Neuronal stem cell (in vitro differentiated cells): ENCODE measurements around the gene SAP30BP.
A peak's percentile ranks its signal among the peaks of the same experiment; 100 is the strongest.

ENCODE experiments used
- DNase-seq: peaks from one replicate; pipeline ENCODE4 v3.0.0-alpha.2; 2013; ENCODE audit warnings: low spot score
- H2AFZ ChIP-seq: one replicate; pipeline ENCODE4 v1.6.1; 2013; ENCODE audit warnings: mild to moderate bottlenecking, low read length, inconsistent platforms
- H2AK5ac ChIP-seq: 2 replicates; pipeline ENCODE4 v1.6.1; 2013; ENCODE audit warnings: low read depth, mild to moderate bottlenecking, inconsistent platforms, low read length, moderate library complexity, mixed read lengths
- H2BK120ac ChIP-seq: 2 replicates; pipeline ENCODE4 v1.6.1; 2013; ENCODE audit warnings: low read depth, mild to moderate bottlenecking, inconsistent platforms, low read length, moderate library complexity, mixed read lengths
- H2BK12ac ChIP-seq: one replicate; pipeline ENCODE4 v1.6.1; 2013; ENCODE audit warnings: low read length, inconsistent platforms
- H2BK15ac ChIP-seq: 2 replicates; pipeline ENCODE4 v1.6.1; 2013; ENCODE audit warnings: mild to moderate bottlenecking, low read length, inconsistent platforms, mixed read lengths
- H2BK5ac ChIP-seq: one replicate; pipeline ENCODE4 v1.6.1; 2013; ENCODE audit warnings: inconsistent platforms, mild to moderate bottlenecking, low read length, moderate library complexity
- H3K14ac ChIP-seq: one replicate; pipeline ENCODE4 v1.6.1; 2013; ENCODE audit warnings: low read length, inconsistent platforms
- H3K18ac ChIP-seq: 2 replicates; pipeline ENCODE4 v1.6.1; 2013; ENCODE audit warnings: low read length, inconsistent platforms
- H3K23ac ChIP-seq: 2 replicates; pipeline ENCODE4 v1.6.1; 2013; ENCODE audit warnings: low read depth, mild to moderate bottlenecking, mixed read lengths, low read length, inconsistent platforms; ENCODE audit not compliant: poor library complexity
- H3K27ac ChIP-seq: replicated peaks from 3 replicates; pipeline ENCODE4 v1.5.1; 2013; ENCODE audit warnings: low read length, inconsistent platforms
- H3K27me3 ChIP-seq, 3 experiments: 2 replicates each; pipeline ENCODE4 v1.6.1; 2013; ENCODE audit warnings: low read length in 3 of 3, mild to moderate bottlenecking in 2 of 3, inconsistent platforms in 1 of 3, low read depth in 1 of 3, mixed read lengths in 1 of 3, moderate library complexity in 1 of 3; ENCODE audit not compliant: control insufficient read depth in 3 of 3, insufficient read depth in 3 of 3
- H3K36me3 ChIP-seq, 2 donors: replicated peaks in 1 of 2; 2 replicates each; pipeline ENCODE4 v1.6.1; 2013; ENCODE audit warnings: low read length in 2 of 2; ENCODE audit not compliant: control insufficient read depth in 2 of 2, insufficient read depth in 2 of 2
- H3K4ac ChIP-seq: 2 replicates; pipeline ENCODE4 v1.6.1; 2013; ENCODE audit warnings: inconsistent platforms, mild to moderate bottlenecking, low read length, moderate library complexity
- H3K4me1 ChIP-seq, 2 donors: 1 replicate in 1 of 2; 2 replicates in 1 of 2; pipeline ENCODE4 v1.6.1; 2013; ENCODE audit warnings: low read length in 2 of 2, low read depth in 1 of 2; ENCODE audit not compliant: control insufficient read depth in 2 of 2, insufficient read depth in 1 of 2
- H3K4me2 ChIP-seq: one replicate; pipeline ENCODE4 v1.6.1; 2013; ENCODE audit warnings: mild to moderate bottlenecking, low read length, inconsistent platforms; ENCODE audit not compliant: insufficient read depth, poor library complexity, severe bottlenecking
- H3K4me3 ChIP-seq, 2 donors: 2 replicates each; pipeline ENCODE4 v1.5.1; 2013; ENCODE audit warnings: low read length in 2 of 2, mild to moderate bottlenecking in 2 of 2, inconsistent platforms in 1 of 2, moderate library complexity in 1 of 2
- H3K79me1 ChIP-seq: one replicate; pipeline ENCODE4 v1.6.1; 2013; ENCODE audit warnings: low read depth, mild to moderate bottlenecking, inconsistent platforms, low read length, moderate library complexity
- H3K9ac ChIP-seq: one replicate; pipeline ENCODE4 v1.6.1; 2013; ENCODE audit warnings: mild to moderate bottlenecking, low read depth, low read length, inconsistent platforms; ENCODE audit not compliant: poor library complexity
- H3K9me3 ChIP-seq, 2 donors: replicated peaks in 1 of 2; 2 replicates each; pipeline versions ENCODE3 to v1.6.1; 2013; ENCODE audit warnings: low read length in 2 of 2, mild to moderate bottlenecking in 2 of 2, inconsistent platforms in 1 of 2, low read depth in 1 of 2, mixed read lengths in 1 of 2, moderate library complexity in 1 of 2; ENCODE audit not compliant: control insufficient read depth in 2 of 2, insufficient read depth in 1 of 2
- H4K8ac ChIP-seq: one replicate; pipeline ENCODE4 v1.6.1; 2013; ENCODE audit warnings: low read depth, mild to moderate bottlenecking, inconsistent platforms, low read length, moderate library complexity
- H4K91ac ChIP-seq: one replicate; pipeline ENCODE4 v1.6.1; 2013; ENCODE audit warnings: low read length, low read depth, mild to moderate bottlenecking, inconsistent platforms; ENCODE audit not compliant: poor library complexity
- whole genome bisulfite sequencing, 2 donors: extraction: QIAGEN DNeasy Blood & Tissue Kit; methylation state at CpG; one replicate each; pipeline ENCODE4 v1.1.7; 2013; ENCODE audit warnings: missing lambda C conversion rate in 2 of 2, mixed read lengths in 1 of 2; ENCODE audit not compliant: insufficient read length in 2 of 2, insufficient replicate concordance in 1 of 2; ENCODE audit errors: extremely low coverage in 2 of 2; 5-methylcytosine and 5-hydroxymethylcytosine counted together

The SAP30BP gene

GRCh38 chr17:75621489-75621888 lies 45.6 kb upstream of the SAP30BP start:
- no peak overlapping the region for H3K14ac ChIP-seq
- H3K18ac ChIP-seq: no peak overlapping the region
- no peak overlapping the region for H2BK15ac ChIP-seq
- no peak overlapping the region for H3K23ac ChIP-seq
- no peak overlapping the region for H3K4me3 ChIP-seq
- H2BK5ac ChIP-seq: no peak overlapping the region
- no peak overlapping the region for H2BK12ac ChIP-seq
- H3K79me1 ChIP-seq: peaks cover 2% of the 10 kb centered on the region
- H3K9ac ChIP-seq: no peak overlapping the region
- peak overlapping the region; percentile 82 for H2AK5ac ChIP-seq
- H3K9me3 ChIP-seq: no peaks in the 10 kb centered on the region
- H3K4me1 ChIP-seq: peaks cover 6 to 8% of the 10 kb centered on the region in 2 donors
- peaks cover 0 to 3% (median 0%) of the 10 kb centered on the region in 3 experiments for H3K27me3 ChIP-seq
- DNase-seq: no peak
- no peak overlapping the region for H4K91ac ChIP-seq
- H2AFZ ChIP-seq: no peak overlapping the region
- H3K27ac ChIP-seq: no peak overlapping the region
- WGBS, 2 donors: no CpG with 5 or more reads among the region's 4 CpGs
- no peak overlapping the region for H3K4me2 ChIP-seq
- H4K8ac ChIP-seq: peak overlapping the region; percentile 78
- H3K4ac ChIP-seq: no peak overlapping the region
- H3K36me3 ChIP-seq: peaks cover 0 to 3% of the 10 kb centered on the region in 2 donors
- H2BK120ac ChIP-seq: no peak overlapping the region

GRCh38 chr17:75622076-75622475 lies 45.1 kb upstream of the SAP30BP start:
- no peak overlapping the region for H2AK5ac ChIP-seq
- H3K14ac ChIP-seq: no peak overlapping the region
- no peak overlapping the region for H2BK5ac ChIP-seq
- no peak overlapping the region for H3K4me3 ChIP-seq
- peaks cover 0 to 3% (median 0%) of the 10 kb centered on the region in 3 experiments for H3K27me3 ChIP-seq
- H3K18ac ChIP-seq: peak overlapping the region; percentile 40
- H3K4ac ChIP-seq: no peak overlapping the region
- peaks cover 0 to 5% of the 10 kb centered on the region in 2 donors for H3K36me3 ChIP-seq
- H3K4me1 ChIP-seq: peaks cover 6 to 8% of the 10 kb centered on the region in 2 donors
- no peak overlapping the region for H2BK120ac ChIP-seq
- no peak overlapping the region for H3K27ac ChIP-seq
- H3K79me1 ChIP-seq: peaks cover 2% of the 10 kb centered on the region
- H3K23ac ChIP-seq: peak overlapping the region; percentile 69
- no peak overlapping the region for H4K91ac ChIP-seq
- no peak for DNase-seq
- no peak overlapping the region for H3K4me2 ChIP-seq
- no peak overlapping the region for H2BK15ac ChIP-seq
- no peak overlapping the region for H2AFZ ChIP-seq
- no peaks in the 10 kb centered on the region for H3K9me3 ChIP-seq
- WGBS, 2 donors: no CpG with 5 or more reads among the region's 8 CpGs
- no peak overlapping the region for H2BK12ac ChIP-seq
- peak overlapping the region; percentile 73 for H3K9ac ChIP-seq
- H4K8ac ChIP-seq: no peak overlapping the region

- WGBS, 2 donors: no CpG with 5 or more reads among the region's 15 CpGs
- no peak overlapping the region for H3K4ac ChIP-seq
These were observed 44.3 kb upstream of the SAP30BP start for GRCh38 chr17:75622771-75623273.

GRCh38 chr17:75623386-75623785 lies 43.8 kb upstream of the SAP30BP start:
- Histone ChIP-seq H3K18ac (no peak overlapping the region), H2AFZ (no peak overlapping the region), H3K9me3 (no peaks in the 10 kb centered on the region), H3K23ac (no peak overlapping the region), H2BK12ac (no peak overlapping the region), H3K4me2 (no peak overlapping the region), H2BK15ac (no peak overlapping the region), H3K4me1 (peaks cover 6 to 8% of the 10 kb centered on the region in 2 donors), H3K14ac (no peak overlapping the region), H3K9ac (no peak overlapping the region), H3K36me3 (peaks cover 0 to 7% of the 10 kb centered on the region in 2 donors), H3K27ac (no peak overlapping the region), H3K27me3 (peaks cover 0 to 3% (median 0%) of the 10 kb centered on the region in 3 experiments), H3K79me1 (peaks cover 2% of the 10 kb centered on the region), H2BK120ac (no peak overlapping the region), H4K8ac (no peak overlapping the region), H3K4me3 (no peak overlapping the region), H2BK5ac (no peak overlapping the region), H2AK5ac (no peak overlapping the region), H4K91ac (no peak overlapping the region), H3K4ac (no peak overlapping the region)
- no peak for DNase-seq
- WGBS, 2 donors: no CpG with 5 or more reads among the region's 9 CpGs

More at GRCh38 chr17:75622771-75623273, 44.3 kb upstream of the SAP30BP start:
- Histone ChIP-seq H3K27ac (no peak overlapping the region), H3K27me3 (peaks cover 0 to 3% (median 0%) of the 10 kb centered on the region in 3 experiments), H2BK12ac (no peak overlapping the region), H4K8ac (no peak overlapping the region), H3K18ac (no peak overlapping the region), H3K9ac (no peak overlapping the region), H3K4me3 (no peak overlapping the region), H2BK5ac (no peak overlapping the region), H3K36me3 (peaks cover 0 to 7% of the 10 kb centered on the region in 2 donors), H2BK120ac (no peak overlapping the region), H3K23ac (no peak overlapping the region), H2AK5ac (no peak overlapping the region), H2AFZ (no peak overlapping the region), H3K14ac (no peak overlapping the region), H3K9me3 (no peaks in the 10 kb centered on the region), H4K91ac (no peak overlapping the region), H3K4me1 (peaks cover 6 to 8% of the 10 kb centered on the region in 2 donors), H3K4me2 (no peak overlapping the region), H3K79me1 (peaks cover 2% of the 10 kb centered on the region), H2BK15ac (peak overlapping the region; percentile 49)
- DNase-seq: no peak
